PC-9 (cell line): ENCODE results near the gene ANP32A. TPM values are rescaled to one million over a fixed set of nuclear protein-coding genes. Genes with fewer than 3 reads are reported as not detected.

ENCODE experiments used
- BruUV-seq: library from RNA; stranded (reverse); fragments of 400-500 nt; replicated peaks from 2 replicates; lab custom pipeline; 2021; lab: Mats Ljungman, UMichigan
- CTCF ChIA-PET: fragments of 300-600 bp; sonication (Branson Sonifier 250); formaldehyde crosslinking; loops from one replicate; lab custom pipeline; 2022; ENCODE audit warnings: antibody characterized with exemption; lab: Charles Lee
- POLR2A ChIA-PET: fragments of 300-600 bp; sonication (Branson Sonifier 250); formaldehyde crosslinking; loops from one replicate; lab custom pipeline; 2022; ENCODE audit warnings: antibody characterized with exemption; ENCODE audit not compliant: unreplicated experiment; lab: Charles Lee
- DNase-seq, 2 experiments: peaks; one replicate each; pipeline versions ENCODE4 v3.0.0 to v3.0.0-alpha.2; 2015 to 2022; ENCODE audit warnings: mixed read lengths in 1 of 2
- H2AFZ ChIP-seq: fragments of 200-600 bp; sonication (generic); 2 replicates; pipeline ENCODE4 v1.8.1; 2017; ENCODE audit warnings: antibody characterized with exemption
- H3F3A ChIP-seq: fragments of 200-600 bp; sonication (generic); 2 replicates; pipeline ENCODE4 v1.8.1; 2017; ENCODE audit warnings: antibody characterized with exemption, mild to moderate bottlenecking, low read depth; ENCODE audit not compliant: insufficient read depth
- H3K27ac ChIP-seq: fragments of 200-600 bp; sonication (generic); 2 replicates; pipeline ENCODE4 v1.6.1; 2016; ENCODE audit warnings: mixed run types
- H3K27me3 ChIP-seq: fragments of 200-600 bp; sonication (generic); 2 replicates; pipeline ENCODE4 v1.6.1; 2016; ENCODE audit warnings: low read depth, mixed run types; ENCODE audit not compliant: insufficient read depth
- H3K36me3 ChIP-seq: fragments of 200-600 bp; sonication (generic); 2 replicates; pipeline ENCODE4 v1.6.1; 2016; ENCODE audit warnings: low read depth, mixed run types
- H3K4me1 ChIP-seq: fragments of 200-600 bp; sonication (generic); replicated peaks from 2 replicates; pipeline ENCODE4 v1.6.1; 2016; ENCODE audit warnings: mixed run types; ENCODE audit not compliant: insufficient read depth
- H3K4me2 ChIP-seq: fragments of 200-600 bp; sonication (generic); 2 replicates; pipeline ENCODE4 v1.6.1; 2017; ENCODE audit warnings: mixed run types
- H3K4me3 ChIP-seq: fragments of 200-600 bp; sonication (generic); 2 replicates; pipeline ENCODE4 v1.6.1; 2016; ENCODE audit warnings: mixed run types
- H3K79me2 ChIP-seq: fragments of 200-600 bp; sonication (generic); 2 replicates; pipeline ENCODE4 v1.6.1; 2017; ENCODE audit warnings: low read depth, mixed run types
- H3K9me2 ChIP-seq: fragments of 200-600 bp; sonication (generic); 2 replicates; pipeline ENCODE4 v1.8.1; 2017; ENCODE audit warnings: mild to moderate bottlenecking; ENCODE audit not compliant: insufficient read depth
- H3K9me3 ChIP-seq: fragments of 200-600 bp; sonication (generic); 2 replicates; pipeline ENCODE4 v1.8.1; 2016; ENCODE audit warnings: low read depth; ENCODE audit not compliant: insufficient read depth
- H4K20me1 ChIP-seq: fragments of 200-600 bp; sonication (generic); 2 replicates; pipeline ENCODE4 v1.8.1; 2017; ENCODE audit not compliant: insufficient read depth
- CTCF ChIP-seq: fragments of 200-600 bp; sonication (generic); conservative IDR thresholded peaks from 2 replicates; pipeline ENCODE4 v1.6.1; 2017; ENCODE audit warnings: mixed run types, antibody characterized with exemption, mild to moderate bottlenecking, moderate library complexity
- EZH2 ChIP-seq: fragments of 200-600 bp; sonication (generic); IDR thresholded peaks from 2 replicates; pipeline ENCODE4 v1.8.0; 2017; ENCODE audit warnings: antibody characterized with exemption, low read depth
- intact Hi-C: fragments of 100-400 bp; cut with micrococcal nuclease; formaldehyde crosslinking; loops from one replicate; pipeline ENCODE4 v1.10.0; 2022; ENCODE audit not compliant: unreplicated experiment
- total RNA-seq: library from RNA; stranded (reverse); gene quantifications from 2 replicates; pipeline ENCODE4 v1.2.3, GENCODE V29; 2021

The ANP32A gene
- total RNA-seq, 1 experiment from 2014 or later = 182 TPM

- no TSS peak for BruUV-seq
- intact Hi-C loops = no loop called here
- CTCF ChIA-PET = no interaction called here
- Histone ChIP-seq H4K20me1 (no peaks in the 10 kb centered on the region), H3K4me3 (no peak overlapping the region), H3K36me3 (no peaks in the 10 kb centered on the region), H3K9me3 (no peaks in the 10 kb centered on the region), H2AFZ (no peak overlapping the region), H3K4me2 (no peak overlapping the region), H3K9me2 (no peaks in the 10 kb centered on the region), H3K4me1 (no peaks in the 10 kb centered on the region), H3K27me3 (no peaks in the 10 kb centered on the region), H3F3A (no peaks in the 10 kb centered on the region), H3K27ac (no peak overlapping the region), H3K79me2 (no peaks in the 10 kb centered on the region)
- DNase-seq = no peak
- POLR2A ChIA-PET = no interaction called here
- no peak for TF ChIP-seq CTCF
- no peak for TF ChIP-seq EZH2
Observed at GRCh38 chr15:68774521-68775235, 46.0 kb downstream of the ANP32A start.

- no peak overlapping the region for H3K4me2 ChIP-seq
- H3K27me3 ChIP-seq = no peaks in the 10 kb centered on the region
- H3K4me3 ChIP-seq = no peak overlapping the region
- no peaks in the 10 kb centered on the region for H3K9me2 ChIP-seq
- POLR2A ChIA-PET = no interaction called here
- H3K36me3 ChIP-seq = no peaks in the 10 kb centered on the region
- H3K4me1 ChIP-seq = no peaks in the 10 kb centered on the region
- CTCF ChIA-PET = no interaction called here
- H2AFZ ChIP-seq = no peak overlapping the region
- TF ChIP-seq CTCF (no peak), EZH2 (no peak)
- H4K20me1 ChIP-seq = no peaks in the 10 kb centered on the region
- no peaks in the 10 kb centered on the region for H3K9me3 ChIP-seq
- no peaks in the 10 kb centered on the region for H3K79me2 ChIP-seq
- H3K27ac ChIP-seq = no peak overlapping the region
- intact Hi-C loops = no loop called here
- no TSS peak for BruUV-seq
- H3F3A ChIP-seq = no peaks in the 10 kb centered on the region
- DNase-seq = no peak
Observed at GRCh38 chr15:68774120-68774519, 46.6 kb downstream of the ANP32A start.

GRCh38 chr15:68773036-68773435, 47.7 kb downstream of the ANP32A start:
- no peak overlapping the region for H3K4me2 ChIP-seq
- no peak for DNase-seq
- no peak overlapping the region for H3K4me3 ChIP-seq
- no peaks in the 10 kb centered on the region for H3K36me3 ChIP-seq
- ChIA-PET POLR2A (no interaction called here), CTCF (no interaction called here)
- H3K9me3 ChIP-seq = no peaks in the 10 kb centered on the region
- intact Hi-C loops = no loop called here
- H2AFZ ChIP-seq = no peak overlapping the region
- H3K27me3 ChIP-seq = no peaks in the 10 kb centered on the region
- H3K4me1 ChIP-seq = no peaks in the 10 kb centered on the region
- no peaks in the 10 kb centered on the region for H3K9me2 ChIP-seq
- BruUV-seq = no TSS peak
- no peak for TF ChIP-seq CTCF
- TF ChIP-seq EZH2 = no peak
- no peaks in the 10 kb centered on the region for H4K20me1 ChIP-seq
- no peak overlapping the region for H3K27ac ChIP-seq
- no peaks in the 10 kb centered on the region for H3K79me2 ChIP-seq
- H3F3A ChIP-seq = no peaks in the 10 kb centered on the region
